SK-N-MC (cell line): ENCODE measurements around the gene PFN1.

ENCODE experiments used
- EZH2 ChIP-seq: fragments of 200-600 bp; sonication (generic); IDR thresholded peaks from one replicate; pipeline ENCODE4 v1.6.1; 2017; ENCODE audit warnings: antibody characterized with exemption
- POLR2AphosphoS5 ChIP-seq: IDR thresholded peaks from 2 replicates; pipeline ENCODE4 v1.6.1; 2012; ENCODE audit warnings: mild to moderate bottlenecking, low read depth, low read length, borderline replicate concordance

DNA sequence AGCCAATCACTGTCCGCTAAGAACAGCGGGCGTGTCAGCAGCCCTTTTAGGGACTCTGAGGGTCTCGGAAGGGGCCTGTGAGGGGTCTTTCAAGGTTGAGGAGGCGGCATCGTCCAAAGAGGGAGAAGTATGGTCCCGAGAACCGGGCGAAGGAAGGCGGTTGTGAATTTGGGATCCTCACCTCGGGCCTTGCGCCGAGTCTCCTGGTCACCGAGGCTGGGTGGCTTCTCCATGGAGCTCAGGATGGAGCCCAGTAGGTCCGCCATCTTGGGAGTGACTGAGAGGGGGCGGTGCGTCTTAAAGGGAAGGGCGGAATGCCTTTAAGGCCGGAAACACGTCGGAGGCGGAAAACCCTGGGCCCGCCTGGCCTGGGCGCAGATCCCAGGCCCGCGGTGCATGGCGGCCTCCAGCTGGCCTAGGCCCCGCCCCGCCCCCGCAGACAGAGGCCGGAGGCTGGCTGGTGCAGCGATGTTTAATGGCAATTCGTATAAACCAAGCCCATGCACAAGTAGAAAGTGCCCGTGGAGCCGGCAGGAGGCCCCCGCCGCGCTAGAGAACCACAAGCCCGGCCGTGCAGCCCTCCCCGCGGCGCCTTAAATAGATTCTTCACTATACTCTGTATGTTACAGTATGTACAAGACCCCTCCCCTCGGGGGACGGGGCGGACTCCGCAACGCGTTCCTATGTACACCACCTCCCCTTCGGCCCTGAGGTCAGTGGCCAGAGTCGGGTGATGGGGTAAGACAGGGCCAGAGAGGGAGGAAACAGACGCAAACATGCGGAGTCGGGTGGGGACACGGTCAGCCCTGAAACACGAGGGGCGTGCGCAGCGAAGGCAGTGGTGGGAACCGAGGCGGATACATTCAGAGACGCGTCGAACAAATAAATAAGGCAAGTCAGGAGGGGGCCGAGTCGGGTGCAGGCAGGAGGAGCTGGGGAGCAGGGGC, 19.5 kb upstream of the PFN1 start, which contains the start of gene SPAG7:
- TF ChIP-seq EZH2, result no peak
- TF ChIP-seq POLR2AphosphoS5, result peak; percentile 51; the same call in 1 of the 2 replicates
